Stromal cell of bone marrow (primary cell): ENCODE data around the gene PPFIBP2.
"Not testable (repeated sequence)": the region's sequence is repeated elsewhere in the genome, so short reads cannot be mapped to it uniquely, and the experiment has no call there.

Experiments used
- DNase-seq: peaks from one replicate; pipeline ENCODE4 v3.0.0-alpha.2; 2012; ENCODE audit warnings: low read depth

The PPFIBP2 gene

DNA sequence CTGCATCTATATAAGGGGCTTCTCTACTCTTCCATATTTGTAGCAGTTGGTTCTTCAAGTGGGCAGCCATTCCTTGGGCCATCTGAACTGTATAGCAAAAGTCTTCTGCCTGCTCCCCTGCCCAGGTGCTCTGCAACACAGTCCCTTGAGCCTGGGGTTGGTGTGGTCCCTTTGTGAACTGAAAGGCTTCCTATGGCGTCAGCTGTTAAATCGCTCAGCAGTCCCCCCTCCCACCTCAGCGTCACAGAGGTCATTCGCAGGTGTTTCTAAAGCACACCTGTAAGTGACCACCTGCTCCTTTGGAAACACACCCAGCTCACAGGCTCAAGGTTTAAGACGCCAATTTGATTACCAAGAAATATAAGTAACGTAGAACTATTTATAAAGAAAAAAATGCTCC is 122.6 kb downstream of the PPFIBP2 start:
- no peak for DNase-seq

DNA sequence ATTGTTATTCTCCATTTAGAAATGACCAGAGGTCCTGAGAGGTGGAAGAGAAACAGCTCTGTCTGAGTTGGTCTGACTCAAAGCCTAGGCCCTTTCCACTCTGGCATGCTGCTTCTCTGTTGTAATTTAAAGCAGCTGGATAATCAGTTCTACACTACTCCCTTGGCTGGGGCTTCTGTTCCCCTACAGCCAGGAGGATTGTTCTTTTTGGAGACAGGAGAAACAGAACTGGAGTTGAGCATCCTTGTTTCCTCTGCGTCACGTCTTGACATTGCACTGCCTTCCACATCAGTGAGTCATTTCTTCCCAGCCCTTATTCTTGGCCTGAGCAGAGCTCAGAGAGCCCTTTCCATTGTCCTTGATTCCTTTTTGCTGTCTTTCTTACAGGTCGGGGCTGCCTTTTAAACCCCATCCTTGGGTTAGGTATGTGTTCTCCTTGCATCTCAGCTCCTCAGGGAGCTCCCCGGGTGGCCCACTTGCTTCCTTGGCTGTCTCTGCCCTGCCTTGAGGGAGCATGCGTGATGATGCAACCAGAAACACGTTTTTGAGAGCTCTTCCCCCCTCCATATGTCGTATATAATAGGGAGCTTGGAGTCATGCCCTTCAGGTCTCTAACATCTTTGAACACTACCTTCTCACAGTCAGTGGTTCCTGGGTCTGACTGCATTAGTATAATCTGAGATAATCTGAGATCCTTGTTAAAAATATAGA is 123.8 kb downstream of the PPFIBP2 start:
- DNase-seq, result peak; percentile 60

DNA sequence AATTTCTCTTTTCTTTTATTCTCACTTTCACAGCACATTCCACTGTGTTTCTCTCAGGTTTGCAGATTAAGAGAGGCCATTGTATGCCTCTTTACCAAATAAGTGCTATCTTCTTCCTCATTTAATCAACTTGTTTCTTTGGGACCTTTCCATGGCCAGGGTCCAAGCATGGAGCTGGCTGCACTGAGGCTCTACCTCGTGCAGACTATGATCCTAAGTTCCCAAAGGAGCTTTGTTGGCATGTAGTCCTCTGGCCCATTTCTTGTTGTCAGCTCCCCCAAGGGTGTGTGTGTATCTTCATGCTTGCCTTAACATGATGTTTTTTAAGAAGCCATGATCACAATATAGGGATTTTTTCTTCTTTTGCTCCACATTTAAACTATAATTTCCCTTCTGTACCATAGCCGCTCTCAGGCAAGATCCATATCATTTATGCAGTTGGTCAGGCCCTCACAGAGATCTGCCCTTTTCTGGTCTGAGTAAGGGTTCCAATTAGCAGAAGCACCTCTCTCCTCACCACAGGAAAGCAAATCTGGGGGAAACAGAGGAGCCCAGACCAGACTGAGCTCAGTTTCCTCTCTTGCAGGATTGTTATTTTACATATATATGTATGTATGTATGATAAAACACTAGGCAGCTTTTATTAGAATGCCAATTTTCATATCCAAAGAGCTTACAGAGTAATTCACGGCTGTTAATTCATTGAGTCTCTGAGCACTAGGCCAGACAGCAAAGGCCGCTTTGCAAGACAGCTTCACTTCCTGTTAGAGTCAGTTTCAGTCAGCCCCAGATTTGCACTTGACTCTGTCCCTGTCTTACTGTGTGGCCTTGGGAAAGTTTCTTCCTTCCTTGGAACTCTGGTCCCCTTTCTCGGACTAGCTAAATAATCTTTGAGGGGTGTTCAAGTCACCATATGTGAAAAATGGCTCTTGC is 125.2 kb downstream of the PPFIBP2 start:
- DNase-seq, result no peak

GRCh38 chr11:7639643-7640025 is 125.8 kb downstream of the PPFIBP2 start:
- no peak for DNase-seq

DNA sequence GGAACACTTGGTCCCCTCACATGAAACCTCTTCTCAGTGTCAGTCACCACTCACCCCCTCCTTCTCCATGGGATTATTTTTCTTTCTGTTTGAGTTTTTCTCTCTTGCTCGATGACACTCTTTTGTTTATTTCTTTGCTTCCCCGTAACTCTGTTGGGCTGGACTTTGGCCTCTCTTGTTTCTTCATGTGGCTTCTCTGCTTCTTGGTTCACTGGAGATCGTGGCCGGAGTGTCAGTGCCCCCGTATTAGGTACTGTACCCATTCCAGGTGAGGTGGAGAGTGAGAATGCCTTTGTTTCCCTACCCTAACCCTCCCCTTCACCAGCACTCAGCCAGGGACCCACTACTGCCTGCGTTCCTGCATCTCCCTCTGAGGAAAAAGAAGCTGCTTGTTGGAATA is 127.0 kb downstream of the PPFIBP2 start:
- no peak for DNase-seq

DNA sequence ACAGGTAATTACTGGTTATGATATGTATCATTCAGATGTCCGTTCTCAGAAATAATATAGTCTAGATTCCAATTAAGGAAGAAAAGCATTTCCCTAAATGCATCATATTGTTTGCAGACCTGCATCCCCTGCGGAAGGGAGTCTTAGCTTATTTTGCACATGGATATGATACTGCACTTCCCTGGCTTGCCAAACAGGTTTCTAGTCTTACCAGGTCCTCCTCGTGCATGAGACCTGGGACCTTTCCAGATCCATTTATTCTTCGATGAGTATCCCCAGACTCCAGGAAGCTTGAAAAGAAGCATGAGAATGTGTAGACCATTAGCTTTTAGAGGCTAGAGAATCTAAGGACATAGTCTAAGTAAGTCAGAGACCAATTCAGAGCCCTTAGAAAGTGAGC is 128.9 kb downstream of the PPFIBP2 start:
- no peak for DNase-seq

- DNase-seq, result no peak
These were observed 129.5 kb downstream of the PPFIBP2 start for GRCh38 chr11:7643314-7643713.

- DNase-seq, result no peak
These were observed 131.4 kb downstream of the PPFIBP2 start for GRCh38 chr11:7645206-7645605.

GRCh38 chr11:7646866-7647265 is 133.1 kb downstream of the PPFIBP2 start:
- no peak for DNase-seq

- no peak for DNase-seq
These were observed 134.5 kb downstream of the PPFIBP2 start for GRCh38 chr11:7648264-7648663.

GRCh38 chr11:7651140-7651551 is 137.3 kb downstream of the PPFIBP2 start:
- DNase-seq, result no peak

DNA sequence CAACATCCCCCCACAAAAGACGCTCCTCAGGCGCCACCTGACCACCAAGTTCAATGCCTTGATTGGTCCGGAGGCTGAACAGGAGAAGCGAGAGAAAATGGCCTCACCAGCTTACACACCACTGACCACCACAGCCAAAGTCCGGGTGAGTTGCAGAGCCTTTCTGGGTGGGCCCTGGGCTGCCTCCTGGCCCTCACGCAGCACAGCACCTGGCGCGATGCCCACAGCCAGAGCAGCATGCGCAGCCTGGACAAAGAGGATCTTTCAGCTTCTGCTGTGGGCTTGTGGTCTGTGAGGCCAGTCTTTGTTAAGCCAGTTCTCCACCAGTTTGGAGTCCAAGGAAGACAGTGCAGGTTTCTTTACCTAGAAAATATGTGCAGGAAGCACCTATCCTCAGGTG is 137.9 kb downstream of the PPFIBP2 start:
- no peak for DNase-seq

DNA sequence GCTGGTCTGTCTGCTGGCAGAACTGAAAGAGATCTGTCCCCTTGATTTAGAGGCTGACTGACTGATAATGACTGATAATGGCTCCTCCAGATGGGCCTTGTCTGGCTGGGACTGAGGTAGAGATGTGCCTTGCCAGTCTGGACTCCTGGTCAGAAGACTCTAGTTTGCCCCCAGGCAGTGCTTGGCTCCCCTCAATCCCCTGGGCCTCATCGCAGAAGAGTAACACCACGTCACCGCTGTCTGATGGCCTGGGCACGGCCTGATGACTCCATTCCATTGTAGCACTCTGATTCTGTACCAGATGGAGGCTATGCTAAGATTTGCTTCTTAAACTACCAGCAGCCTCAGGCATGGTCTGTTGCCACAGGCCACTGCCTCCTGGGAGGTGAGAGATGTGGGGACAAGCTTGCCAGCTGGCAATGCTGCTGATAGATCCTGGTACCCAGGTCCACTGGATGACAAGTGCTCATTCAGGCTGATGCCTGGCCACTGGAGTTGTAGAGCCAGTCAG is 140.5 kb downstream of the PPFIBP2 start:
- DNase-seq, result no peak

GRCh38 chr11:7655253-7656217 is 141.7 kb downstream of the PPFIBP2 start:
- no peak for DNase-seq

DNA sequence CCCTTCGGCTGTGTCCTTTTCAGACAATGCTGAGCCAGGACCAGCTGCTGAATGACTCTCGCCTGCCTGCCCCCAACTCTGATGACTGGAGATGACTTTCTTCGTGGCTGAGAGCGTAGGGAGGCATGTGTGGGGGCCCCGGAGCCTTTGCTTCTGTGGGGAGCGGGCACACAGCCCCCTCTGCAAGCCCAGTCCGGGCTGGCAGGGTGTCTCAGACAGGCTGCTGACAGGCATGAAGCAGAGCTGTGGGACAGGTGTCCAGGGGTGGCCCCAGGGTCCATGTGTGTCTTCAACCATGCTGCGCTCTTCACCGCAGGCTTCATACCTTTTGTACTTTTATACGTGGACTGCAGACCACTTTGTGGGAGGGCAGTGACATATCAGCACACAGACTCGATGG is 142.9 kb downstream of the PPFIBP2 start:
- no peak for DNase-seq

DNA sequence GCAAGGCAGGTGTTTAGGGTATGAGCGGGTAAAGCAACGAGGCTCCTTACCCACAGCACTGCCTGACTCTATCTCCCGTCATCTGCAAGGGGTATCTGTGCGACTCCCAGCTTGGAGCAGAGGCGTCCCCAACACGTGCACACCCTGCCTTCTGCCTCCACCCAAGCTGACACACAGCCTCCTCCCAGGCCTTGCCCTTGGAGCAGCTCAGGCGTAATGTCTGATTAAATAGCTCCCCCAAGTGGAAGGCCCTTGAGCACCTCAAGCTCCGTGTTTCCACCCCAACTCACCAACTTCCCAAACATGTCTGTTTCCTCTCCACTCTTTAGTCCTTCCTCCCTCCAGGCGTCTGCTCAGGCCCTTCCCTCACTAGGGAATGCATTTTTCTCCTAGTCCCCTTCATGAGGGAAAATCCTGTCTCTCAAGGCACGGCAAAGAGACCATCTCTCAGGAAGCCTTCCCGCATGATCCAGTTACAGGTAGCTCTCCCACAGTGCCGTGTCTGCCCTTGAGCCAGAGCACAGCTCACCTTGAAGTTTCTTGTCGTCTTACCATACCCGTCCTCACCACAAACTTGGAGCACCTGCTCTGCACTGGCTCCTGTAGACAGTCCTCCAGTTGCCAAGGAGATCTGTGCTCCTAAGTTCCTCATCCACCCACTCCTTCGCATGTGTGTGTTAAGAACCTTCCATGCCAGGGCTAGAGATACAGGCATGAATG is 143.7 kb downstream of the PPFIBP2 start:
- DNase-seq, result peak; percentile 57

DNA sequence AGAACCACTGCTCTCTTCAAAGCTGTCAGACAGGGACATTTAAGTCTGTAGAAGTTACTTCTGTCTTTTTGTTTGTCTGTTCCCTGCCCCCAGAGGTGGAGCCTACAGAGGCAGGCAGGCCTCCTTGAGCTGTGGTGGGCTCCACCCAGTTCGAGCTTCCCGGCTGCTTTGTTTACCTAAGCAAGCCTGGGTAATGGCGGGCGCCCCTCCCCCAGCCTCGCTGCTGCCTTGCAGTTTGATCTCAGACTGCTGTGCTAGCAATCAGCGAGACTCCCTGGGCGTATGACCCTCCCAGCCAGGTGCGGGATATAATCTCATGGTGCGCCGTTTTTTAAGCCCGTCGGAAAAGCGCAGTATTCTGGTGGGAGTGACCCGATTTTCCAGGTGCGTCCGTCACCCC is 149.7 kb downstream of the PPFIBP2 start:
- not testable (repeated sequence) for DNase-seq

GRCh38 chr11:7664867-7665266 is 151.1 kb downstream of the PPFIBP2 start:
- DNase-seq, result no peak

- peak; percentile 38 for DNase-seq
These were observed 151.9 kb downstream of the PPFIBP2 start for GRCh38 chr11:7665473-7666291.

- no peak for DNase-seq
These were observed 152.6 kb downstream of the PPFIBP2 start for GRCh38 chr11:7666292-7666866.
